HEK293 (cell line): Measurements from ENCODE around the gene GLO1.

Experiments
- ATF2 ChIP-seq: fragments of 450-650 bp; formaldehyde crosslinking; IDR thresholded peaks from 2 replicates; pipeline ENCODE4 v1.5.1; 2016; ENCODE audit warnings: missing biosample characterization, missing genetic modification characterization, low read depth
- PRDM10 ChIP-seq: fragments of 450-650 bp; formaldehyde crosslinking; IDR thresholded peaks from 2 replicates; pipeline ENCODE4 v1.5.1; 2016; ENCODE audit warnings: missing biosample characterization, missing genetic modification characterization
- RBAK ChIP-seq: fragments of 450-650 bp; formaldehyde crosslinking; IDR thresholded peaks from 2 replicates; pipeline ENCODE4 v1.5.1; 2016; ENCODE audit warnings: missing biosample characterization, missing genetic modification characterization
- REST ChIP-seq: fragments of 450-650 bp; formaldehyde crosslinking; IDR thresholded peaks from 2 replicates; pipeline ENCODE4 v1.5.1; 2016; ENCODE audit warnings: missing biosample characterization, missing genetic modification characterization
- ZNF138 ChIP-seq: fragments of 450-650 bp; formaldehyde crosslinking; IDR thresholded peaks from 2 replicates; pipeline ENCODE4 v1.5.1; 2016; ENCODE audit warnings: missing biosample characterization, missing genetic modification characterization, borderline replicate concordance
- ZNF280D ChIP-seq: fragments of 450-650 bp; formaldehyde crosslinking; IDR thresholded peaks from 2 replicates; pipeline ENCODE4 v1.5.1; 2016; ENCODE audit warnings: missing biosample characterization, missing genetic modification characterization
- ZNF341 ChIP-seq: fragments of 450-650 bp; formaldehyde crosslinking; IDR thresholded peaks from 2 replicates; pipeline ENCODE4; 2016; ENCODE audit warnings: low read depth, missing biosample characterization, missing genetic modification characterization
- ZNF501 ChIP-seq: fragments of 450-650 bp; formaldehyde crosslinking; IDR thresholded peaks from 2 replicates; pipeline ENCODE4 v1.5.1; 2016; ENCODE audit warnings: missing biosample characterization, missing genetic modification characterization
- ZNF785 ChIP-seq: fragments of 450-650 bp; formaldehyde crosslinking; IDR thresholded peaks from 2 replicates; pipeline ENCODE4 v1.5.1; 2016; ENCODE audit warnings: missing biosample characterization, missing genetic modification characterization
- ZNF837 ChIP-seq: fragments of 450-650 bp; formaldehyde crosslinking; IDR thresholded peaks from 2 replicates; pipeline ENCODE4 v1.5.1; 2016; ENCODE audit warnings: missing biosample characterization, missing genetic modification characterization
- TF ChIP-seq, protein P1 (sequence below): fragments of 450-650 bp; formaldehyde crosslinking; IDR thresholded peaks from 2 replicates; pipeline ENCODE4 v1.5.1; 2016; ENCODE audit warnings: missing biosample characterization, missing genetic modification characterization
- TF ChIP-seq, protein P2 (sequence below): fragments of 450-650 bp; formaldehyde crosslinking; IDR thresholded peaks from 2 replicates; pipeline ENCODE4 v1.5.1; 2016; ENCODE audit warnings: missing biosample characterization, missing genetic modification characterization, borderline replicate concordance

- TF ChIP-seq ZNF837 (no peak), REST (tag by site-specific recombination) (no peak), RBAK (tag by site-specific recombination) (no peak), ZNF138 (no peak), ZNF341 (tag by site-specific recombination) (no peak), ATF2 (tag by site-specific recombination) (no peak), ZNF785 (tag by site-specific recombination) (no peak), ZNF280D (tag by site-specific recombination) (no peak), PRDM10 (tag by site-specific recombination) (no peak), ZNF501 (tag by site-specific recombination) (no peak)
- TF ChIP-seq, protein P1, sequence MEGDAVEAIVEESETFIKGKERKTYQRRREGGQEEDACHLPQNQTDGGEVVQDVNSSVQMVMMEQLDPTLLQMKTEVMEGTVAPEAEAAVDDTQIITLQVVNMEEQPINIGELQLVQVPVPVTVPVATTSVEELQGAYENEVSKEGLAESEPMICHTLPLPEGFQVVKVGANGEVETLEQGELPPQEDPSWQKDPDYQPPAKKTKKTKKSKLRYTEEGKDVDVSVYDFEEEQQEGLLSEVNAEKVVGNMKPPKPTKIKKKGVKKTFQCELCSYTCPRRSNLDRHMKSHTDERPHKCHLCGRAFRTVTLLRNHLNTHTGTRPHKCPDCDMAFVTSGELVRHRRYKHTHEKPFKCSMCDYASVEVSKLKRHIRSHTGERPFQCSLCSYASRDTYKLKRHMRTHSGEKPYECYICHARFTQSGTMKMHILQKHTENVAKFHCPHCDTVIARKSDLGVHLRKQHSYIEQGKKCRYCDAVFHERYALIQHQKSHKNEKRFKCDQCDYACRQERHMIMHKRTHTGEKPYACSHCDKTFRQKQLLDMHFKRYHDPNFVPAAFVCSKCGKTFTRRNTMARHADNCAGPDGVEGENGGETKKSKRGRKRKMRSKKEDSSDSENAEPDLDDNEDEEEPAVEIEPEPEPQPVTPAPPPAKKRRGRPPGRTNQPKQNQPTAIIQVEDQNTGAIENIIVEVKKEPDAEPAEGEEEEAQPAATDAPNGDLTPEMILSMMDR (tag by site-specific recombination): no peak
- TF ChIP-seq, protein P2, sequence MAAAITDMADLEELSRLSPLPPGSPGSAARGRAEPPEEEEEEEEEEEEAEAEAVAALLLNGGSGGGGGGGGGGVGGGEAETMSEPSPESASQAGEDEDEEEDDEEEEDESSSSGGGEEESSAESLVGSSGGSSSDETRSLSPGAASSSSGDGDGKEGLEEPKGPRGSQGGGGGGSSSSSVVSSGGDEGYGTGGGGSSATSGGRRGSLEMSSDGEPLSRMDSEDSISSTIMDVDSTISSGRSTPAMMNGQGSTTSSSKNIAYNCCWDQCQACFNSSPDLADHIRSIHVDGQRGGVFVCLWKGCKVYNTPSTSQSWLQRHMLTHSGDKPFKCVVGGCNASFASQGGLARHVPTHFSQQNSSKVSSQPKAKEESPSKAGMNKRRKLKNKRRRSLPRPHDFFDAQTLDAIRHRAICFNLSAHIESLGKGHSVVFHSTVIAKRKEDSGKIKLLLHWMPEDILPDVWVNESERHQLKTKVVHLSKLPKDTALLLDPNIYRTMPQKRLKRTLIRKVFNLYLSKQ (tag by site-specific recombination): no peak
Observed at GRCh38 chr6:38681850-38682249, 21.1 kb downstream of the GLO1 start.
